ENCODE data around the gene GMEB2.
A peak's percentile ranks its signal among the peaks of the same experiment; 100 is the strongest.

The GMEB2 gene

GRCh38 chr20:63542031-63542559, 84.8 kb downstream of the GMEB2 start:
- no peak for DNase-seq

DNA sequence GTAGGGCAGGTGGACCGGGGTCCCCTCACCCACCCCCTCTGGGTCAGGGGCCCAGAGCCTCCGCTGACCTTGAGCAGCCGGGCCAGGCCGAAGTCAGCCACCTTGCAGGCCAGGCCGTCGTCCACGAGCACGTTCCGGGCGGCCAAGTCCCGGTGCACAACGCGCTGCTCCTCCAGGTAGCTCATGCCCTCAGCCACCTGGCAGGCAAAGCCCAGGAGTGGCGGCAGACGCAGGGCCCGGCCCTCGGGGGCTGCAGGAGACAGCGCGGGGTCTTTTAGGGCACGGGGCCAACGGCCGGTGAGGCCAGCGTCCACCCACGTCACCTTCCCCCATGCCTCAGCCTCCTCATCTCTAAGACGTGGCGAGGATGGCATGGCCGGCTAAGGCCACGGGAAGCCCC, 85.5 kb downstream of the GMEB2 start:
- DNase-seq: no peak

DNA sequence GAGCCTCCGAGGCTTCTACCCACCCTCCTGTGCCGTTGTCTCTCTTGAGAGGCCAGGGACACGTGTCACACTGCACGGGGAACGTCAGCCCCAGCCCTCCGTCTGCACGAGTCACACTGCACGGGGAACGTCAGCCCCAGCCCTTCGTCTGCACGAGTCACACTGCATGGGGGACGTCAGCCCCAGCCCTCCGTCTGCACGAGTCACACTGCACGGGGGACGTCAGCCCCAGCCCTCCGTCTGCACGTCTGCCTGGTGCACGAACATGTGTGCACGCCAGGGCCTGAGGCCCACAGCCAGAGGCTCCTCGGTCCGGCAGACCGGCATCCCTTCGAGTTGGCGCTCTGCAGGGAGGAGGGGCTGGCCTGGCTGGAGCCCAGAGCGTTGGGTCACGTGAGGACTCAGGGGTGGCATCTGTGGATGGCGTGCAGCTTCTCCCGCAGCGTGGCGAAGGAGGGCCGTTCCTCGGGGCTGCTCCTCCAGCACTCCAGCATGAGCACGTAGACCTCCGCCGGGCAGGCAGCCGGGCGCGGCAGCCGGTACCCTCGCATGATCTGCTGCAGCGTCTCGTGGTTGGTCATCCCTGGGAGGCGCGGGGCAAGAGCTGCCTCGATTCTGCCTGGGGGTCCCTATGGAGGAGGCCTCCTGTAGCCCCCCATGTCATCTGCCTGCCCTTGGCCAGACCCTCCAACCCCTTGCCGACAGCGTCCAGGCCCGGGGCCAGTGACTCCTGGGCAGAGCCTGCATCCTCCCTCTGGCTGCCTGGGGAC, 86.3 kb downstream of the GMEB2 start:
- DNase-seq: peak; percentile 94

GRCh38 chr20:63539441-63540370, 87.2 kb downstream of the GMEB2 start:
- DNase-seq: no peak

DNA sequence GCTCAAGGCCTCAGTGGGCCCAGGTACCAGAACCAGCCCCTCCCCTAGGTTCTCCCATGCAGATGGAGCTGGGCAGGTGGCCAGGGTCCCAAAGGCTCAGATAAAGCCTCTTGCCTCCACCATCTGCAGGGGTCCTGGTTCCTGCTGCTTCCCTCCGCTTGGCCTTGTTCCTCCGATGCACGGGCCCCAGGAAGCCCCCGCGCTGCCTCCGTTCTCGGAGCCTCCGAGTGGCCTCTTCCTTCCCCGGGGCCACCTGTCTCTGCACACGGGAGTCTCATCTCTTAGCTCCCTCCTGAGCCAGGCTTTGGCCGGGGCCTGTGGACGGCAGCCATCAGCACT, 87.8 kb downstream of the GMEB2 start:
- no peak for DNase-seq

GRCh38 chr20:63538204-63539091, 88.5 kb downstream of the GMEB2 start:
- DNase-seq: no peak

Data from islet precursor cell (in vitro differentiated cells).